ENCODE results near the gene STK4.

DNA sequence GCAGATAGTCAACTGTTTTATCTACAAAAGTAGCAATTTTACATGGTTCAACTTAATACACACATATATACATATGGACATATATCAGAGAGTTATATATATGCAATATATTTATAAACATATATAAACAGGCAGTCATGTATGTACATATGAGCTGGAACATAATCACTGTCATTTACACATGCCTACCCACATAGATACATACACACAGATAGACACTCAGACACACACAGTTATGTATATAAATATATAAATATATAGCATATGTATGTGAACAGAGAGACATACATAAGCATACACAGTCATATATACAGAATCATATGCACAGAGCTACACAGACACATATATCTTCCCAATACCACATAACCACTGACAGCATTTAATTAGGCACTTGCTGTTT lies 146.4 kb downstream of the STK4 start:
- TF ChIP-seq CTCF (conservative IDR thresholded peaks at IDR 0.05) (no peak), EZH2 (IDR thresholded peaks at IDR 0.05; ENCODE audit: low read depth) (no peak)
